Suppressor macrophage treated with lipopolysaccharide for 1 hour (primary cell): Measurements from ENCODE around the gene OTOGL.
"Not testable (repeated sequence)": the region's sequence is repeated elsewhere in the genome, so short reads cannot be mapped to it uniquely, and the experiment has no call there.

Source experiments
- DNase-seq, 3 donors: peaks; one replicate each; pipeline ENCODE4 v3.0.0-alpha.2; 2020 to 2022

OTOGL gene

GRCh38 chr12:80121661-80122060 is 22.3 kb downstream of the OTOGL start:
- no peak for DNase-seq

GRCh38 chr12:80129895-80130530 is 30.7 kb downstream of the OTOGL start:
- DNase-seq: no peak

GRCh38 chr12:80135624-80136023 is 36.3 kb downstream of the OTOGL start:
- peak in 1 of 3 donors; percentile 15 for DNase-seq

- peak in 1 of 3 donors; percentile 16 for DNase-seq
These were observed 40.7 kb downstream of the OTOGL start for GRCh38 chr12:80140005-80140404.

GRCh38 chr12:80142640-80143039 is 43.3 kb downstream of the OTOGL start:
- peak in 1 of 3 donors; percentile 5 for DNase-seq

- no peak for DNase-seq
These were observed 44.2 kb downstream of the OTOGL start for GRCh38 chr12:80143537-80143936.

- not testable (repeated sequence) for DNase-seq
These were observed 50.4 kb downstream of the OTOGL start for GRCh38 chr12:80149547-80150313.

- no peak for DNase-seq
These were observed 51.8 kb downstream of the OTOGL start for GRCh38 chr12:80151131-80151530.

GRCh38 chr12:80154261-80154660 is 54.9 kb downstream of the OTOGL start:
- peak; percentile 7 to 47 (median 13) for DNase-seq

- DNase-seq: peak in 1 of 3 donors; percentile 6
These were observed 57.0 kb downstream of the OTOGL start for GRCh38 chr12:80156306-80156705.

GRCh38 chr12:80157645-80158044 is 58.3 kb downstream of the OTOGL start:
- no peak for DNase-seq

GRCh38 chr12:80161612-80162011 is 62.3 kb downstream of the OTOGL start:
- no peak for DNase-seq

GRCh38 chr12:80162177-80162576 is 62.8 kb downstream of the OTOGL start:
- no peak for DNase-seq

GRCh38 chr12:80165746-80166145 is 66.4 kb downstream of the OTOGL start:
- DNase-seq: no peak

- DNase-seq: no peak
These were observed 67.4 kb downstream of the OTOGL start for GRCh38 chr12:80166751-80167150.

- DNase-seq: no peak
These were observed 69.6 kb downstream of the OTOGL start for GRCh38 chr12:80168936-80169335.

- no peak for DNase-seq
These were observed 71.6 kb downstream of the OTOGL start for GRCh38 chr12:80170915-80171314.

GRCh38 chr12:80173083-80173864 is 73.9 kb downstream of the OTOGL start:
- DNase-seq: no peak

GRCh38 chr12:80175307-80175930 is 76.1 kb downstream of the OTOGL start:
- no peak for DNase-seq

GRCh38 chr12:80176706-80177105 is 77.4 kb downstream of the OTOGL start:
- DNase-seq: no peak

GRCh38 chr12:80178846-80179245 is 79.5 kb downstream of the OTOGL start:
- no peak for DNase-seq

- no peak for DNase-seq
These were observed 84.6 kb downstream of the OTOGL start for GRCh38 chr12:80183939-80184338.

- DNase-seq: no peak
These were observed 85.6 kb downstream of the OTOGL start for GRCh38 chr12:80184926-80185325.
